Lower leg skin (tissue), 3 donors: ENCODE results near the gene PEX5L.

Source experiments
- POLR2A ChIP-seq, 2 donors: fragments of 450-650 bp; IDR thresholded peaks; one replicate each; pipeline ENCODE4 v1.6.1; 2016 to 2017; ENCODE audit warnings: antibody characterized with exemption in 2 of 2, mild to moderate bottlenecking in 1 of 2, moderate library complexity in 1 of 2
- TF ChIP-seq, protein P1 (sequence below), 3 donors: fragments of 450-650 bp; IDR thresholded peaks; one replicate each; pipeline ENCODE4 v1.5.1; 2016; ENCODE audit warnings: antibody characterized with exemption in 3 of 3, mild to moderate bottlenecking in 3 of 3, moderate library complexity in 2 of 3

DNA sequence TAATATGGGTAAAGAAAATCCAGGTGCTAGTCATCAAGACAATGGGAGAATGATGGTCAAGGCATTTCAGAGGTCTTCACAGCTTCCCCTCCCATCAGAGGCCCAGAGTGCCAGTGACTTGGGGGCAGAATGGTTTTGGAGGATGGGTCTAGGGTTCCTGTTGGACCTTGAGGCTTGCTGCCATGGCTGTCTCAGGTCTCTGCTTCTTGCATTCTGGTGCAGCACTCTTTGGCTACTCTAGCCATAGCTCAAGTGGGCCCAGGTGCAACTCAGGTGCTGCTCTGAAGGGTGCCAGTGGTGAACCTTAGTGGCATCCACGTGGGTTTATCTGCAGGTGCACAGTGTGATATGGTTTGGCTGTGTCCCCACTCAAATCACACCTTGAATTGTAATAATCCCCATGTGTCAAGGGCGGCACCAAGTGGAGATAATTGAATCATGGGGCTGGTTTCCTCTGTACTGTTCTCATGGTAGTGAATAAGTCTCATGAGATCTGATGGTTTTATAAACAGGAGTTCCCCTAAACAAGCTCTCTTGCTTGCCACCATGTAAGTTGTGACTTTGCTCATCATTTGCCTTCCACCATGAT is 48.5 kb upstream of the PEX5L start:
- no peak for TF ChIP-seq POLR2A (IDR thresholded peaks at IDR 0.05)
- TF ChIP-seq, protein P1, sequence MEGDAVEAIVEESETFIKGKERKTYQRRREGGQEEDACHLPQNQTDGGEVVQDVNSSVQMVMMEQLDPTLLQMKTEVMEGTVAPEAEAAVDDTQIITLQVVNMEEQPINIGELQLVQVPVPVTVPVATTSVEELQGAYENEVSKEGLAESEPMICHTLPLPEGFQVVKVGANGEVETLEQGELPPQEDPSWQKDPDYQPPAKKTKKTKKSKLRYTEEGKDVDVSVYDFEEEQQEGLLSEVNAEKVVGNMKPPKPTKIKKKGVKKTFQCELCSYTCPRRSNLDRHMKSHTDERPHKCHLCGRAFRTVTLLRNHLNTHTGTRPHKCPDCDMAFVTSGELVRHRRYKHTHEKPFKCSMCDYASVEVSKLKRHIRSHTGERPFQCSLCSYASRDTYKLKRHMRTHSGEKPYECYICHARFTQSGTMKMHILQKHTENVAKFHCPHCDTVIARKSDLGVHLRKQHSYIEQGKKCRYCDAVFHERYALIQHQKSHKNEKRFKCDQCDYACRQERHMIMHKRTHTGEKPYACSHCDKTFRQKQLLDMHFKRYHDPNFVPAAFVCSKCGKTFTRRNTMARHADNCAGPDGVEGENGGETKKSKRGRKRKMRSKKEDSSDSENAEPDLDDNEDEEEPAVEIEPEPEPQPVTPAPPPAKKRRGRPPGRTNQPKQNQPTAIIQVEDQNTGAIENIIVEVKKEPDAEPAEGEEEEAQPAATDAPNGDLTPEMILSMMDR (IDR thresholded peaks at IDR 0.05), result no peak
